Muscle layer of duodenum (tissue), 2 donors: Measurements from ENCODE around the gene TMEM253.

ENCODE experiments used
- H3K27ac ChIP-seq: one replicate; pipeline ENCODE4 v1.7.0; 2013; ENCODE audit warnings: mild to moderate bottlenecking, low read length
- H3K27me3 ChIP-seq: one replicate; pipeline ENCODE4 v1.7.0; 2013; ENCODE audit warnings: low read depth, mild to moderate bottlenecking, control low read depth, low read length
- H3K36me3 ChIP-seq, 2 donors: one replicate each; pipeline ENCODE4 v1.7.0; 2013; ENCODE audit warnings: low read length in 2 of 2, control low read depth in 1 of 2, mild to moderate bottlenecking in 1 of 2; ENCODE audit not compliant: insufficient read depth in 2 of 2, control insufficient read depth in 1 of 2
- H3K4me1 ChIP-seq, 2 donors: one replicate each; pipeline ENCODE4 v1.7.0; 2013; ENCODE audit warnings: low read length in 2 of 2, mild to moderate bottlenecking in 2 of 2, control low read depth in 1 of 2, moderate library complexity in 1 of 2; ENCODE audit not compliant: insufficient read depth in 2 of 2, control insufficient read depth in 1 of 2
- H3K4me3 ChIP-seq, 2 donors: one replicate each; pipeline ENCODE4 v1.7.0; 2013; ENCODE audit warnings: low read length in 2 of 2, low read depth in 1 of 2, mild to moderate bottlenecking in 1 of 2
- H3K9me3 ChIP-seq, 2 donors: one replicate each; pipeline ENCODE4 v1.7.0; 2013; ENCODE audit warnings: low read length in 2 of 2, control low read depth in 1 of 2, mild to moderate bottlenecking in 1 of 2; ENCODE audit not compliant: control insufficient read depth in 1 of 2
- donor health status: healthy.

The TMEM253 gene

GRCh38 chr14:21084396-21084795 is 16.5 kb upstream of the TMEM253 start:
- H3K4me1 ChIP-seq = peaks cover 6 to 13% of the 10 kb centered on the region in 2 donors
- H3K36me3 ChIP-seq = peaks cover 46 to 76% of the 10 kb centered on the region in 2 donors
- H3K4me3 ChIP-seq = no peak overlapping the region
- no peaks in the 10 kb centered on the region for H3K9me3 ChIP-seq
- H3K27me3 ChIP-seq = no peaks in the 10 kb centered on the region
- H3K27ac ChIP-seq = no peak overlapping the region

- Histone ChIP-seq H3K9me3 (no peaks in the 10 kb centered on the region), H3K27ac (no peak overlapping the region), H3K36me3 (peaks cover 45 to 76% of the 10 kb centered on the region in 2 donors), H3K4me1 (peaks cover 6 to 13% of the 10 kb centered on the region in 2 donors), H3K4me3 (no peak overlapping the region), H3K27me3 (no peaks in the 10 kb centered on the region)
Measured at GRCh38 chr14:21084998-21085853, 15.6 kb upstream of the TMEM253 start.

- H3K9me3 ChIP-seq = no peaks in the 10 kb centered on the region
- H3K36me3 ChIP-seq = peaks cover 45 to 75% of the 10 kb centered on the region in 2 donors
- H3K27me3 ChIP-seq = no peaks in the 10 kb centered on the region
- no peak overlapping the region for H3K27ac ChIP-seq
- H3K4me1 ChIP-seq = peaks cover 6 to 13% of the 10 kb centered on the region in 2 donors
- H3K4me3 ChIP-seq = no peak overlapping the region
Measured at GRCh38 chr14:21086908-21087293, 14.0 kb upstream of the TMEM253 start.

GRCh38 chr14:21087294-21088091 is 13.4 kb upstream of the TMEM253 start:
- no peak overlapping the region for H3K4me3 ChIP-seq
- H3K9me3 ChIP-seq = no peaks in the 10 kb centered on the region
- H3K27me3 ChIP-seq = no peaks in the 10 kb centered on the region
- peaks cover 6 to 18% of the 10 kb centered on the region in 2 donors for H3K4me1 ChIP-seq
- no peak overlapping the region for H3K27ac ChIP-seq
- peaks cover 41 to 73% of the 10 kb centered on the region in 2 donors for H3K36me3 ChIP-seq

- Histone ChIP-seq H3K9me3 (no peaks in the 10 kb centered on the region), H3K27me3 (no peaks in the 10 kb centered on the region), H3K27ac (no peak overlapping the region), H3K4me1 (peaks cover 6 to 28% of the 10 kb centered on the region in 2 donors), H3K4me3 (no peak overlapping the region), H3K36me3 (peaks cover 35 to 69% of the 10 kb centered on the region in 2 donors)
Measured at GRCh38 chr14:21088687-21089086, 12.2 kb upstream of the TMEM253 start.

- Histone ChIP-seq H3K4me1 (peaks cover 10 to 34% of the 10 kb centered on the region in 2 donors), H3K27ac (no peak overlapping the region), H3K9me3 (no peaks in the 10 kb centered on the region), H3K27me3 (no peaks in the 10 kb centered on the region), H3K36me3 (peaks cover 31 to 63% of the 10 kb centered on the region in 2 donors), H3K4me3 (no peak overlapping the region)
Measured at GRCh38 chr14:21089271-21089670, 11.6 kb upstream of the TMEM253 start.

- Histone ChIP-seq H3K4me3 (no peak overlapping the region), H3K4me1 (peaks cover 11 to 36% of the 10 kb centered on the region in 2 donors), H3K36me3 (peaks cover 26 to 57% of the 10 kb centered on the region in 2 donors), H3K9me3 (no peaks in the 10 kb centered on the region), H3K27me3 (no peaks in the 10 kb centered on the region), H3K27ac (no peak overlapping the region)
Measured at GRCh38 chr14:21089877-21090193, 11.0 kb upstream of the TMEM253 start.

GRCh38 chr14:21090194-21090939 is 10.5 kb upstream of the TMEM253 start:
- H3K27me3 ChIP-seq = no peaks in the 10 kb centered on the region
- H3K4me3 ChIP-seq = no peak overlapping the region
- no peaks in the 10 kb centered on the region for H3K9me3 ChIP-seq
- no peak overlapping the region for H3K27ac ChIP-seq
- peaks cover 21 to 52% of the 10 kb centered on the region in 2 donors for H3K36me3 ChIP-seq
- peaks cover 6 to 36% of the 10 kb centered on the region in 2 donors for H3K4me1 ChIP-seq

GRCh38 chr14:21090940-21091663 is 9.8 kb upstream of the TMEM253 start:
- peaks cover 6 to 36% of the 10 kb centered on the region in 2 donors for H3K4me1 ChIP-seq
- H3K4me3 ChIP-seq = no peak overlapping the region
- no peaks in the 10 kb centered on the region for H3K9me3 ChIP-seq
- H3K36me3 ChIP-seq = peaks cover 19 to 45% of the 10 kb centered on the region in 2 donors
- no peak overlapping the region for H3K27ac ChIP-seq
- no peaks in the 10 kb centered on the region for H3K27me3 ChIP-seq

- peaks cover 13 to 42% of the 10 kb centered on the region in 2 donors for H3K36me3 ChIP-seq
Measured at GRCh38 chr14:21091821-21092272, 9.0 kb upstream of the TMEM253 start.

More at GRCh38 chr14:21091821-21092272, 9.0 kb upstream of the TMEM253 start:
- Histone ChIP-seq H3K4me1 (peaks cover 6 to 40% of the 10 kb centered on the region in 2 donors), H3K27me3 (no peaks in the 10 kb centered on the region), H3K4me3 (no peak overlapping the region), H3K27ac (no peak overlapping the region), H3K9me3 (no peaks in the 10 kb centered on the region)
